BJ (cell line): ENCODE data around the gene PRKCE. TPM values are rescaled to one million over a fixed set of nuclear protein-coding genes. Genes with fewer than 3 reads are reported as not detected.
A peak's percentile ranks its signal among the peaks of the same experiment; 100 is the strongest.

Source experiments
- CTCF ChIA-PET: fragments of 350-600 bp; formaldehyde crosslinking; extraction: SDS; loops from one replicate; lab custom pipeline; 2021; ENCODE audit warnings: antibody characterized with exemption, inconsistent platforms; lab: Yijun Ruan, JAX
- POLR2A ChIA-PET: fragments of 300-600 bp; sonication (Branson Sonifier 250); formaldehyde crosslinking; extraction: SDS; loops from one replicate; lab custom pipeline; 2021; ENCODE audit warnings: antibody characterized with exemption; lab: Charles Lee
- DNase-seq: peaks from one replicate; pipeline ENCODE4 v3.0.0-alpha.2; 2011; ENCODE audit warnings: low read depth
- H3K27me3 ChIP-seq: 2 replicates; pipeline ENCODE4 v1.6.0; 2011; ENCODE audit warnings: low read length; ENCODE audit not compliant: control insufficient read depth, insufficient read depth
- H3K36me3 ChIP-seq: 2 replicates; pipeline ENCODE4 v1.5.1; 2011; ENCODE audit warnings: low read length; ENCODE audit not compliant: control insufficient read depth, insufficient read depth
- H3K4me3 ChIP-seq: 2 replicates; pipeline ENCODE4 v1.5.1; 2011; ENCODE audit warnings: low read depth, mild to moderate bottlenecking, control low read depth, low read length
- CTCF ChIP-seq: IDR thresholded peaks from 2 replicates; pipeline ENCODE4 v1.5.1; 2011; ENCODE audit warnings: low read depth, mild to moderate bottlenecking, control low read depth, inconsistent platforms, low read length, moderate library complexity; ENCODE audit not compliant: insufficient read depth
- polyA plus RNA-seq: library from polyadenylated mRNA; depleted of rRNA; stranded (reverse); fragments of >200 nt; gene quantifications from 2 replicates; pipeline ENCODE4 v1.2.3, GENCODE V29; 2011

The PRKCE gene
- polyA plus RNA-seq, 1 experiment = 19.7 TPM

DNA sequence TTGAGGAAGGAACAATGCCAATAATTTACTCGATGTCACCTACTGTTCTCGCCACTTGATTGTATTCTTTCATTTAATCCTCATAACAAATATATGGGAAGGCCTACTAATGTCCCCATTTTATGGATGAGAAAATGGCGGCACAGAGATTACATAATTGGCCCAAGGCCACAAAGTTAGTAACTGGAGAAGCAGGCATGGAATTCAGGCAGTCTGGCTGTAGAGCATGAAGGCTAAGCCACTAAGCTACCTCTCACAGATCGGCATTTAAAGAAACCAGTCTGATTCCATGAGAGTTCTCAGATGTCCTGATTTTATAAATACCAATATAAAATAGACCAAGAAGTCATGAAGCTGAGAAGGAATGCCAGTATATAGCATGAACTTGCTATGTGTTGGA lies 523.9 kb downstream of the PRKCE start:
- POLR2A ChIA-PET = no interaction called here
- no peaks in the 10 kb centered on the region for H3K27me3 ChIP-seq
- no peak for TF ChIP-seq CTCF
- no peak for DNase-seq
- CTCF ChIA-PET = interaction anchor here (0.6 kb wide), 1 partner anchor 52 kb away, joined by 3 read pairs; no protein-coding TSS in a partner anchor
- no peaks in the 10 kb centered on the region for H3K36me3 ChIP-seq
- H3K4me3 ChIP-seq = no peak overlapping the region

- DNase-seq = no peak
- ChIA-PET POLR2A (no interaction called here), CTCF (interaction anchor here (0.8 kb wide), 1 partner anchor 13 kb away, joined by 3 read pairs; no protein-coding TSS in a partner anchor)
- Histone ChIP-seq H3K36me3 (no peaks in the 10 kb centered on the region), H3K27me3 (no peaks in the 10 kb centered on the region), H3K4me3 (no peak overlapping the region)
- TF ChIP-seq CTCF = no peak
Observed at GRCh38 chr2:46177461-46178089, 526.1 kb downstream of the PRKCE start.

DNA sequence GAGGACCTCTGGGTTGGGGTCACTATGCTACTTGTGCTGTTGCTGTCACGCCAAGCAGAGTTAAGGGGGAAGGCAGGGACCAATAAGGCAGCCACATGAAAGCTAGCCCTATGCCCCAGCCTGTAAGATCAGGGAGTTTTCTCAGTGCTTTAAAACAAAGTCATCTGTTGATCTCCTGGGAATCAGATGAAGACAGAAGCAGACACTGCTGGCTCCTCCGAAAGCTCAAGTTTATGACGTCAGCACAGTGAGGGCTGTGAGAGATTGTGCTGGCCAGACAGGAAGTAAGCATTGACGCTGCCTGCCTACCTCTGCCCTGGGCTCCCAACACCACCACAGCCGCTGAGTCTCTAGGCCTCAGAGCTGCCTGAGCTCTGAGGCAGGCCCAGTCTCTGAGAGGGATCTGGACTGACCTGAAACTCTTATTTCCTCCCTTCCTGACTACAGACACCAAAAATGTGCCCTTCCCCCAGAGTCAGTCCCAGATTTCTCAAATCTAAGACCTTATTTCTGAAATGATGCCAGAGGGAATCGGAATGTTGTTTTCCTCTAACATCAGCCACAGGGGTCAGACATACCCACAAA lies 527.7 kb downstream of the PRKCE start:
- Histone ChIP-seq H3K36me3 (no peaks in the 10 kb centered on the region), H3K4me3 (no peak overlapping the region), H3K27me3 (no peaks in the 10 kb centered on the region)
- DNase-seq = peak; percentile 84
- CTCF ChIA-PET = interaction anchor here (0.7 to 1.6 kb wide), 3 partner anchors 11 to 115 kb away, joined by 3 to 4 read pairs (median 4); no protein-coding TSS in a partner anchor
- POLR2A ChIA-PET = interaction anchor here (0.6 kb wide), 1 partner anchor 32 kb away, joined by 5 read pairs; no protein-coding TSS in a partner anchor
- TF ChIP-seq CTCF = no peak

DNA sequence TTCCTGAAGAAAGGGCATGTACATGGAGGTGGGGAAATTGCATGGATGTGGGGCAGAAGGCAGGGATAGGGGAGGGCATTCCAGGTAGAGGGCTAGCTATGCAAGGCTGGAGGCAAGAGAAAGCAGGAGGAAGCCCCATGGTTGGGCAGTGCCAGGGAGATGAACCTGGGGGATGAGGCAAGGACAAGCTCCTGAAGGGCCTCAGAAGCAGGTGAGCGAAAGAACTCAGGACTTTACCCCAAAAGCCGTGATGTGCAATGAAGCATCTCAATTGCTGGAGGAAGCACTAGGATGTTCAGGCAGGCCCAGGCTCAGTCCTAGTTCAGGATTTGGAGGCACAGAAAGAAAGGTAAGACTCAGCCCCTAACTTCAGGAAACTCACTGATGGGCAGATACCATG lies 528.7 kb downstream of the PRKCE start:
- H3K36me3 ChIP-seq = peaks cover 3% of the 10 kb centered on the region
- CTCF ChIA-PET = interaction anchor here (1.5 to 1.6 kb wide), 2 partner anchors 12 to 114 kb away, joined by 4 read pairs; no protein-coding TSS in a partner anchor

More for the DNA sequence above, 528.7 kb downstream of the PRKCE start:
- TF ChIP-seq CTCF = no peak
- H3K4me3 ChIP-seq = no peak overlapping the region
- no peak for DNase-seq
- POLR2A ChIA-PET = no interaction called here
- H3K27me3 ChIP-seq = no peaks in the 10 kb centered on the region
